Stimulated activated CD8-positive, alpha-beta memory T cell treated with anti-CD3 and anti-CD28 coated beads, Interleukin-7, amount 100 ng/mL, for 48 hours (primary cell): ENCODE results near the gene GPR107.
A peak's percentile ranks its signal among the peaks of the same experiment; 100 is the strongest.

Experiments
- DNase-seq, 2 donors: peaks; one replicate each; pipeline ENCODE4 v3.0.0-alpha.2; 2020; ENCODE audit warnings: low read depth in 1 of 2; ENCODE audit errors: extremely low read depth in 1 of 2

The GPR107 gene

GRCh38 chr9:130027533-130028365 is 26.0 kb upstream of the GPR107 start:
- DNase-seq, result no peak

GRCh38 chr9:130028493-130029222 is 25.0 kb upstream of the GPR107 start:
- no peak for DNase-seq

GRCh38 chr9:130029223-130029973 is 24.3 kb upstream of the GPR107 start:
- peak in 1 of 2 donors; percentile 60 for DNase-seq

GRCh38 chr9:130030651-130031127 is 23.0 kb upstream of the GPR107 start:
- no peak for DNase-seq

GRCh38 chr9:130034570-130034969 is 19.1 kb upstream of the GPR107 start:
- DNase-seq, result no peak

- DNase-seq, result no peak
Observed at GRCh38 chr9:130036099-130036498, 17.6 kb upstream of the GPR107 start.

- DNase-seq, result no peak
Observed at GRCh38 chr9:130039528-130040147, 14.1 kb upstream of the GPR107 start.

- DNase-seq, result no peak
Observed at GRCh38 chr9:130040984-130041647, 12.6 kb upstream of the GPR107 start.

GRCh38 chr9:130041648-130042405 is 11.9 kb upstream of the GPR107 start:
- no peak for DNase-seq

- no peak for DNase-seq
Observed at GRCh38 chr9:130042406-130042884, 11.3 kb upstream of the GPR107 start.

- DNase-seq, result peak in 1 of 2 donors; percentile 70
Observed at GRCh38 chr9:130042885-130043653, 10.6 kb upstream of the GPR107 start, which contains the start of gene FNBP1. Gene FNBP1 (minus strand): TSS chr9:130043189. CDS start chr9:130042975, 214 bp downstream.

GRCh38 chr9:130043654-130044623 is 9.8 kb upstream of the GPR107 start:
- no peak for DNase-seq

GRCh38 chr9:130045725-130046450 is 7.8 kb upstream of the GPR107 start:
- DNase-seq, result no peak

- DNase-seq, result no peak
Observed at GRCh38 chr9:130049431-130050210, 4.1 kb upstream of the GPR107 start.

GRCh38 chr9:130050462-130050861 is 3.2 kb upstream of the GPR107 start:
- no peak for DNase-seq

GRCh38 chr9:130051855-130052254 is 1.9 kb upstream of the GPR107 start:
- no peak for DNase-seq
